ENCODE results near the gene TMEM147. TPM values are rescaled to one million over a fixed set of nuclear protein-coding genes. Genes with fewer than 3 reads are reported as not detected.

TMEM147 gene
- total RNA-seq, 2 donors from 2014 or later, result 79.0 to 87.8 TPM

- ATAC-seq (replicated peaks in 1 of 2) (no peak), DNase-seq (no peak)
- Mint-ChIP-seq H3K27ac (no peak within 1 kb of the TSS), H3K4me1 (ENCODE audit: low read depth) (peaks cover 9% of the 10 kb centered on the region), H3K36me3 (ENCODE audit: insufficient read depth in 2 of 2) (no peaks in the 10 kb centered on the region), H3K4me3 (no peak within 1 kb of the TSS), H3K9me3 (no peaks in the 10 kb centered on the region), H3K27me3 (ENCODE audit: low read depth) (peaks cover 26% of the 10 kb centered on the region)
Measured at GRCh38 chr19:35528218-35529038, 17.0 kb upstream of the TMEM147 start, which contains the start of gene SBSN. Gene SBSN (minus strand): TSS chr19:35528311. CDS start chr19:35528281, 30 bp downstream.

DNA sequence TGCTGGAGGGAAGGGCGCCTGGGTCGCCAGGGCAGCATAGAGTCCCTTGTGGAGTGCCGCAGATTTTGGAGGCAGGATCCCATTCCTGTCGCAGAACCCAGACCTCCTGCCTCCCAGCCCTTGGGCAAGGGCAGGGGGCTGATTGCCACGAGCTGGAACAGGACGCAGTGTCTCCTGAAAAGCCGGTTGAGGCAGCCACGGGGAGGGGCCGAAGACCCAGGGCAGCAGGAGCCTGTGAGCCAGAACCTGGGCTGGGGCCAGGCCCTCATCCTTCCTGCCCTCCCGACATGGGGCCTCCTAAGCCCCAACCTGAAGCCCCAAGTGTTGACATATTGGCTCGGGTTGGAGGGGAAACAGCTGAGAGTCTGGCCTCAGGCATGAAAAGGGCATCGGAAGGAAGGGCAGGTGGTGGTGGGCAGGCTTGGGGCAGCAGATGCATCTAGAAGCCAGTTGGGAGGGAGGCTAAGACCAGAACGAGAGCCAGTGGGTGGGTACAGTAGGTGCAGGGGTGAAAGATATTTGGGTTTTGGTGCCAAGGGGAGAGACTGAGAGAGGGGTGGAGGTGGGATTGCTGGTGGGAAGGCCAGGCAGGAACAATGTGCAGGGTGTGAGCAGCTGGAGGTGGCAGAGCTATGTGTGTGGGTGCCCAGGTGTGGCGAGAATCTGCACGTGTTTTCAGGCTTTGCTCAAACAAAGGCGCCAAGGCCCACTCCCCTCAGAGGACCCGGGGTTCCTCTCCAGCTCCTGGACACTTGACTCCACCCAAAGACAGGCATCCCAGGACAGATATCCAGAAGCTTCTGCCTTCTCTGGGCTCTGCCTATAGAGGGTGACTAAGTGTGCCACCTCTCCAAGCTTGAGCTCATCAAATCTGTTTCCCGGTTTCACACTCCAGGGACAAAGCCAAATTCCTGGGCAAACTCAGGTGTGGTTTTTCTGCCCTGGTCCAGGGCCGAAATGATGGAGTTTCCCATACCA is 15.9 kb upstream of the TMEM147 start:
- H3K4me1 Mint-ChIP-seq (ENCODE audit: low read depth), result peaks cover 16% of the 10 kb centered on the region
- no peak for ATAC-seq (replicated peaks in 1 of 2)
- DNase-seq, result no peak

GRCh38 chr19:35531291-35531690 is 14.1 kb upstream of the TMEM147 start:
- peaks cover 16% of the 10 kb centered on the region for H3K4me1 Mint-ChIP-seq (ENCODE audit: low read depth)
- no peaks in the 10 kb centered on the region for H3K36me3 Mint-ChIP-seq (ENCODE audit: insufficient read depth in 2 of 2)
- ATAC-seq (replicated peaks in 1 of 2) (no peak), DNase-seq (no peak)
- H3K27me3 Mint-ChIP-seq (ENCODE audit: low read depth), result peaks cover 26% of the 10 kb centered on the region
- no peak overlapping the region for H3K4me3 Mint-ChIP-seq
- H3K27ac Mint-ChIP-seq, result no peak overlapping the region
- no peaks in the 10 kb centered on the region for H3K9me3 Mint-ChIP-seq

More for the DNA sequence above, 15.9 kb upstream of the TMEM147 start:
- H3K9me3 Mint-ChIP-seq, result no peaks in the 10 kb centered on the region
- no peaks in the 10 kb centered on the region for H3K36me3 Mint-ChIP-seq (ENCODE audit: insufficient read depth in 2 of 2)
- peaks cover 26% of the 10 kb centered on the region for H3K27me3 Mint-ChIP-seq (ENCODE audit: low read depth)
- no peak overlapping the region for H3K27ac Mint-ChIP-seq
- H3K4me3 Mint-ChIP-seq, result no peak overlapping the region

DNA sequence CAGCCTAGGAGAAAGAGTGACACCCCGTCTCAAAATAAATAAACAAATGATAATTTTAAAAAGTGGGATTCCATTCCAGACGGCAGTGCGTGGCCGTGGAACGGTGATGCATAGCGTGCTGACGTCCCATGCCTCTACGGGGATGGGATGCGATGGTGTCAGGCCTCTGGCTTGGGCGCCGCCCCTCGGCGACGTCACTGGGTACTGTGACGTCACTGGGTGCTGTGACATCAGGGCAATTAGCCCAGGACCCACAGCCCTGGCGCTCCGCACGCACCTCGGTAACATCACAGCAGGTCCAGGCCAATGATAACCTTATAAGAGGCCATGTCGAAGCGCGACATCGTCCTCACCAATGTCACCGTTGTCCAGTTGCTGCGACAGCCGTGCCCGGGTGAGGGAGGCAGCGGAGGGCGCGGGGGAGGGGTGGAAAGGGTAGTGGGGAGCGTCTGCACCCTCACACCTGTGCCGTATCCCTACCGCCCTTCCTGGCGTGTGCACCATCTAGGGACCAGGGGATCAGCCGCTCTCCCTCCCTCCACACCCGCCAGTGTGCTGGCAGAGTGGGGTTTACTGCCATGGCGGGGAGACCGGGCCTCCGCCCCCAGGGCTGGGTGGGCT is 12.1 kb upstream of the TMEM147 start, which contains the start of gene GAPDHS:
Gene GAPDHS (plus strand): TSS at position 256 of the 621 bp plus-strand sequence. CDS start 72 bp downstream, at position 328.
- Mint-ChIP-seq H3K36me3 (ENCODE audit: insufficient read depth in 2 of 2) (no peaks in the 10 kb centered on the region), H3K9me3 (no peaks in the 10 kb centered on the region), H3K4me3 (peak within 1 kb of the TSS; percentile 55 to 61), H3K4me1 (ENCODE audit: low read depth) (peaks cover 16% of the 10 kb centered on the region), H3K27ac (no peak within 1 kb of the TSS), H3K27me3 (ENCODE audit: low read depth) (peaks cover 17% of the 10 kb centered on the region)
- ATAC-seq (replicated peaks in 1 of 2) (peak in 1 of 2 donors; percentile 12), DNase-seq (no peak)

DNA sequence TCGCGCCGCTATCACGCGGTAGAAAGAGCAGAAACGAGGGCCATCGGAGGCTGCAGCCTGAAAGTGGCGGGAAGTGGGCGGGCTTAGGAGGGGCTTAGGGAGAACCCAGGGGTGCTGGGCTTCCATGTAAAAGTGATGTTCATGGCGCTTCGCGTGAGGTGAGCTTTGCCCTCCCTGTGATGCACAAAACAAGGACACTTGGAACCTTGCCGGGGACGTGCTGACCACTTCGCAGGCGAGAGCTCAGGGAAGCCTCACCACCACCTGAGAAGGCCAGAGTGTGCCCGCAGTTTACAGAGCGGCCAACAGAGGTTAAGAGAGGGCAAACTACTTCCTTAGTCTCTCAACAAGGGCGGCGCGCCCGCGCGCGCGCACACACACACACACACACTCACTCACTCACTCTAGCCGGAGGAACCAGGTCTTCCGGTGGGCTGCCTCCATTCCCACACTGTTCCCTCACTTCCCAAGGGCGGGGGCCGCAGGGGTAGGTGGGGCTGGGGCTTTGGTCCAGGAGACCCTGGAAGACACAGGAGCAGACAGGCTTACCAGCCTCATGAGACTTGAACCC is 11.5 kb upstream of the TMEM147 start:
- Mint-ChIP-seq H3K4me1 (ENCODE audit: low read depth) (peaks cover 16% of the 10 kb centered on the region), H3K4me3 (peak overlapping the region; percentile 55 to 60), H3K27me3 (ENCODE audit: low read depth) (peaks cover 11% of the 10 kb centered on the region), H3K36me3 (ENCODE audit: insufficient read depth in 2 of 2) (no peaks in the 10 kb centered on the region), H3K27ac (no peak overlapping the region), H3K9me3 (no peaks in the 10 kb centered on the region)
- DNase-seq, result peak; percentile 36 to 63
- ATAC-seq (replicated peaks in 1 of 2), result peak; percentile 85 to 92

GRCh38 chr19:35534803-35535480 is 10.5 kb upstream of the TMEM147 start:
- Mint-ChIP-seq H3K4me3 (no peak overlapping the region), H3K36me3 (ENCODE audit: insufficient read depth in 2 of 2) (no peaks in the 10 kb centered on the region), H3K9me3 (no peaks in the 10 kb centered on the region), H3K27ac (no peak overlapping the region), H3K4me1 (ENCODE audit: low read depth) (peaks cover 16% of the 10 kb centered on the region), H3K27me3 (ENCODE audit: low read depth) (peaks cover 9% of the 10 kb centered on the region)
- ATAC-seq (replicated peaks in 1 of 2) (no peak), DNase-seq (no peak)

GRCh38 chr19:35539314-35539713 is 6.1 kb upstream of the TMEM147 start:
- DNase-seq (no peak), ATAC-seq (replicated peaks in 1 of 2) (no peak)
- H3K27me3 Mint-ChIP-seq (ENCODE audit: low read depth), result no peaks in the 10 kb centered on the region
- H3K9me3 Mint-ChIP-seq, result no peaks in the 10 kb centered on the region
- H3K27ac Mint-ChIP-seq, result no peak overlapping the region
- H3K36me3 Mint-ChIP-seq (ENCODE audit: insufficient read depth in 2 of 2), result no peaks in the 10 kb centered on the region
- peaks cover 11% of the 10 kb centered on the region for H3K4me1 Mint-ChIP-seq (ENCODE audit: low read depth)
- no peak overlapping the region for H3K4me3 Mint-ChIP-seq

GRCh38 chr19:35539850-35540249 is 5.6 kb upstream of the TMEM147 start:
- no peak overlapping the region for H3K27ac Mint-ChIP-seq
- DNase-seq (no peak), ATAC-seq (replicated peaks in 1 of 2) (no peak)
- H3K36me3 Mint-ChIP-seq (ENCODE audit: insufficient read depth in 2 of 2), result no peaks in the 10 kb centered on the region
- no peaks in the 10 kb centered on the region for H3K27me3 Mint-ChIP-seq (ENCODE audit: low read depth)
- no peaks in the 10 kb centered on the region for H3K9me3 Mint-ChIP-seq
- peaks cover 16% of the 10 kb centered on the region for H3K4me1 Mint-ChIP-seq (ENCODE audit: low read depth)
- H3K4me3 Mint-ChIP-seq, result no peak overlapping the region

GRCh38 chr19:35540356-35540927 is 5.0 kb upstream of the TMEM147 start:
- no peak overlapping the region for H3K27ac Mint-ChIP-seq
- H3K9me3 Mint-ChIP-seq, result no peaks in the 10 kb centered on the region
- DNase-seq, result no peak
- H3K4me3 Mint-ChIP-seq, result no peak overlapping the region
- no peak for ATAC-seq (replicated peaks in 1 of 2)
- H3K4me1 Mint-ChIP-seq (ENCODE audit: low read depth), result peaks cover 16% of the 10 kb centered on the region
- no peaks in the 10 kb centered on the region for H3K27me3 Mint-ChIP-seq (ENCODE audit: low read depth)
- H3K36me3 Mint-ChIP-seq (ENCODE audit: insufficient read depth in 2 of 2), result no peaks in the 10 kb centered on the region

- H3K27ac Mint-ChIP-seq, result no peak overlapping the region
- H3K9me3 Mint-ChIP-seq, result no peaks in the 10 kb centered on the region
- H3K36me3 Mint-ChIP-seq (ENCODE audit: insufficient read depth in 2 of 2), result peaks cover 3 to 4% of the 10 kb centered on the region in 2 donors
- peaks cover 28% of the 10 kb centered on the region for H3K4me1 Mint-ChIP-seq (ENCODE audit: low read depth)
- DNase-seq (no peak), ATAC-seq (replicated peaks in 1 of 2) (no peak)
- no peak overlapping the region for H3K4me3 Mint-ChIP-seq
- H3K27me3 Mint-ChIP-seq (ENCODE audit: low read depth), result no peaks in the 10 kb centered on the region
Measured at GRCh38 chr19:35542209-35542608, 3.2 kb upstream of the TMEM147 start.

DNA sequence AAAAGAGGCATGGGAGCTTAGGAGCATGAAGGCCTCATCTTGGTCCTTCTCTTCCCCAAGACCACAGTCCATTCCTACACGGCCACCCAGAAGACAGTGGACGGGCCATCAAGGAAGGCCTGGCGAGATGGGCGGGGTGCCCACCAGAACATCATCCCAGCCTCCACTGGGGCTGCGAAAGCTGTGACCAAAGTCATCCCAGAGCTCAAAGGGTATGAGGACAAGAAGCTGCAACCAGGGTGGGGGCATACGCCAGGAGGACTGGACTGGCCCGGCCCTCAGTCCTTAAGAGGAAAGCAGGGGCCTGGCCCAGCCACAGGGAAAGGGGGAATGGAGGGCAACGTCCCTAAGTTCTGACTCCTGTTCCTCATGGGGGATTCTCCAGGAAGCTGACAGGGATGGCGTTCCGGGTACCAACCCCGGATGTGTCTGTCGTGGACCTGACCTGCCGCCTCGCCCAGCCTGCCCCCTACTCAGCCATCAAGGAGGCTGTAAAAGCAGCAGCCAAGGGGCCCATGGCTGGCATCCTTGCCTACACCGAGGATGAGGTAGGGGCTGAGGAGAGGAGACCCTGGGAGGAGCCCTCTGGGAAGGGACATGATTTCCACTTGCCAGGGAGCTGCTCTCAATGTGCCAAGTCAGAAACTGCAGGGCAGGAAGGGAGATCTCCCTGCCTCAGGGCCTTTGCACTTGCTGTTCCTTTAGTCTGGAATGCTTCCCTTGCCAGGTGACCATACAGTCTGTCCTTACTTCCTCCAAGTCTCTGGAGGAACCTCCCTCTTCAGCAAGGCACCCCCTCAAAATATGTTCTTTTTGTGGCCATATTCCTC is 1.9 kb upstream of the TMEM147 start:
- H3K4me3 Mint-ChIP-seq, result no peak overlapping the region
- H3K4me1 Mint-ChIP-seq (ENCODE audit: low read depth), result peaks cover 37% of the 10 kb centered on the region
- H3K36me3 Mint-ChIP-seq (ENCODE audit: insufficient read depth in 2 of 2), result peaks cover 4 to 5% of the 10 kb centered on the region in 2 donors
- ATAC-seq (replicated peaks in 1 of 2) (no peak), DNase-seq (no peak)
- H3K27ac Mint-ChIP-seq, result no peak overlapping the region
- H3K27me3 Mint-ChIP-seq (ENCODE audit: low read depth), result no peaks in the 10 kb centered on the region
- H3K9me3 Mint-ChIP-seq, result no peaks in the 10 kb centered on the region
